ENCODE results near the gene MKRN1.

- TF ChIP-seq CTCF (IDR thresholded peaks at IDR 0.05) (no peak), EZH2 (IDR thresholded peaks at IDR 0.05) (no peak)
Measured at GRCh38 chr7:140435252-140435895, 43.9 kb downstream of the MKRN1 start.

Measured in neural progenitor cell (in vitro differentiated cells).